Adrenal gland (tissue), 12 donors: ENCODE measurements around the gene PAK5. TPM values are rescaled to one million over a fixed set of nuclear protein-coding genes. Genes with fewer than 3 reads are reported as not detected.

Source experiments
- DNase-seq, 7 donors: peaks; one replicate each; pipeline ENCODE4 v3.0.0-alpha.2; 2019 to 2020
- H3K27ac ChIP-seq, 5 donors: fragments of 200-600 bp; sonication (generic) in 4 of 5; 1 replicate in 3 of 5; 2 replicates in 2 of 5; pipeline versions ENCODE4 v1.5.1 to v1.8.0; 2016 to 2020; ENCODE audit warnings: mild to moderate bottlenecking in 1 of 5
- H3K27me3 ChIP-seq: fragments of 200-600 bp; 2 replicates; pipeline ENCODE4 v1.8.0; 2021
- H3K36me3 ChIP-seq, 2 donors: fragments of 200-600 bp; replicated peaks in 1 of 2; 1 replicate in 1 of 2; 2 replicates in 1 of 2; pipeline versions ENCODE4 v1.5.1 to v1.8.0; 2018 to 2022
- H3K4me1 ChIP-seq, 2 donors: fragments of 200-600 bp; replicated peaks in 1 of 2; 1 replicate in 1 of 2; 2 replicates in 1 of 2; pipeline versions ENCODE4 v1.5.1 to v1.8.0; 2018 to 2021
- H3K4me3 ChIP-seq, 4 donors: fragments of 200-600 bp; sonication (generic) in 3 of 4; one replicate each; pipeline ENCODE4 v1.5.1; 2016 to 2018
- H3K9me3 ChIP-seq, 3 donors: fragments of 200-600 bp; sonication (generic) in 1 of 3; replicated peaks in 1 of 3; 1 replicate in 2 of 3; 2 replicates in 1 of 3; pipeline versions ENCODE4 v1.5.1 to v1.8.0; 2016 to 2021
- CTCF ChIP-seq, 6 experiments: fragments of 450-650 bp in 4 of 6; fragments of 200-600 bp in 2 of 6; sonication (generic) in 1 of 6; IDR thresholded peaks; 1 replicate in 5 of 6; 2 replicates in 1 of 6; pipeline versions ENCODE4 v1.5.1 to v1.8.0; 2016 to 2021; ENCODE audit warnings: antibody characterized with exemption in 6 of 6, mild to moderate bottlenecking in 2 of 6, moderate library complexity in 1 of 6
- POLR2A ChIP-seq, 2 donors: fragments of 450-650 bp; IDR thresholded peaks; one replicate each; pipeline ENCODE4 v1.6.1; 2017; ENCODE audit warnings: antibody characterized with exemption in 2 of 2, mild to moderate bottlenecking in 2 of 2, moderate library complexity in 1 of 2
- WGBS, 4 donors: extraction: QIAGEN DNeasy Blood & Tissue Kit in 2 of 4; methylation state at CpG; one replicate each; pipeline versions ENCODE4 v1.1.5 to v1.1.7; 2013 to 2017; 5-methylcytosine and 5-hydroxymethylcytosine counted together
- intact Hi-C, 2 donors: fragments of 100-400 bp; cut with DNase I; formaldehyde crosslinking; loops; one replicate each; pipeline versions ENCODE4 v1.14.1 to v1.15.0; 2022 to 2023
- polyA plus RNA-seq, 3 donors: library from polyadenylated mRNA; stranded (reverse); fragments of 200-250 nt in 2 of 3; fragments of 350-450 nt in 1 of 3; fragmentation: Illumina TruSeq in 1 of 3; extraction: RNeasy Lipid Tissue Mini Kit (QIAGEN cat#74804) in 1 of 3; gene quantifications; one replicate each; pipeline ENCODE4 v1.2.3, GENCODE V29; 2013 to 2014
- total RNA-seq, 9 donors: library from RNA; depleted of rRNA in 4 of 9; stranded (reverse); fragments of >200 nt in 4 of 9; fragments of 120-200 nt in 1 of 9; fragmentation: NEBNext Ultra II Directional in 1 of 9; extraction: Animal tissue kit (Norgen Biotek cat#: 25700) in 1 of 9; gene quantifications; one replicate each; pipeline versions ENCODE4 v1.1.0 to v1.2.4, GENCODE V29; 2013 to 2023
- donor health status: healthy with polysubstance abuse.
- donor health status: Bipolar disorder and iron deficiency.
- donor health status: DM: yes; HTN: yes; CAD: no.
- donor health status: DM: no; HTN: no; CAD: no.
- donor health status: DM: no; HTN: no; CAD: no.
- donor health status: DM: yes; HTN: yes; CAD: no.

PAK5 gene
- total and polyA plus RNA-seq, 12 donors: 1.2 to 17.0 (median 4.0) TPM

- TF ChIP-seq CTCF (IDR thresholded peaks at IDR 0.05) (no peak), POLR2A (IDR thresholded peaks at IDR 0.05) (no peak)
- no peak overlapping the region for H3K4me3 ChIP-seq
- H3K9me3 ChIP-seq: no peaks in the 10 kb centered on the region
- no peak overlapping the region for H3K27ac ChIP-seq
- H3K27me3 ChIP-seq: no peaks in the 10 kb centered on the region
- no peaks in the 10 kb centered on the region for H3K4me1 ChIP-seq
- intact Hi-C loops: no loop called here
- no peaks in the 10 kb centered on the region for H3K36me3 ChIP-seq
- DNase-seq: no peak
Observed at GRCh38 chr20:9743871-9744270, 95.0 kb downstream of the PAK5 start.

GRCh38 chr20:9742821-9743220, 96.1 kb downstream of the PAK5 start:
- no peak for DNase-seq
- H3K9me3 ChIP-seq: no peaks in the 10 kb centered on the region
- H3K36me3 ChIP-seq: no peaks in the 10 kb centered on the region
- no peak overlapping the region for H3K27ac ChIP-seq
- no peaks in the 10 kb centered on the region for H3K4me1 ChIP-seq
- no peak for TF ChIP-seq POLR2A (IDR thresholded peaks at IDR 0.05)
- no peak for TF ChIP-seq CTCF (IDR thresholded peaks at IDR 0.05)
- intact Hi-C loops: no loop called here
- H3K4me3 ChIP-seq: no peak overlapping the region
- H3K27me3 ChIP-seq: no peaks in the 10 kb centered on the region
- 83 to 96% (median 95%) methylated on average over 5 of the region's 5 CpGs for WGBS, 4 donors

- H3K36me3 ChIP-seq: no peaks in the 10 kb centered on the region
- no peak overlapping the region for H3K4me3 ChIP-seq
- 75 to 91% (median 86%) methylated on average over 3 of the region's 3 CpGs for WGBS, 4 donors
- no peak for DNase-seq
- H3K27ac ChIP-seq: no peak overlapping the region
- no peaks in the 10 kb centered on the region for H3K27me3 ChIP-seq
- H3K9me3 ChIP-seq: no peaks in the 10 kb centered on the region
- intact Hi-C loops: no loop called here
- TF ChIP-seq POLR2A (IDR thresholded peaks at IDR 0.05) (no peak), CTCF (IDR thresholded peaks at IDR 0.05) (no peak)
- H3K4me1 ChIP-seq: no peaks in the 10 kb centered on the region
Observed at GRCh38 chr20:9741996-9742395, 96.9 kb downstream of the PAK5 start.

- no peak for TF ChIP-seq CTCF (IDR thresholded peaks at IDR 0.05)
- TF ChIP-seq POLR2A (IDR thresholded peaks at IDR 0.05): no peak
- H3K9me3 ChIP-seq: no peaks in the 10 kb centered on the region
- no peaks in the 10 kb centered on the region for H3K4me1 ChIP-seq
- intact Hi-C loops: no loop called here
- H3K27ac ChIP-seq: no peak overlapping the region
- no peak for DNase-seq
- WGBS, 4 donors: 83 to 91% (median 89%) methylated on average over 5 of the region's 5 CpGs
- no peaks in the 10 kb centered on the region for H3K36me3 ChIP-seq
- H3K27me3 ChIP-seq: no peaks in the 10 kb centered on the region
- no peak overlapping the region for H3K4me3 ChIP-seq
Observed at GRCh38 chr20:9740486-9740885, 98.4 kb downstream of the PAK5 start.
